Measurements from ENCODE around the gene ZNF500.
"Not testable (repeated sequence)": the region's sequence is repeated elsewhere in the genome, so short reads cannot be mapped to it uniquely, and the experiment has no call there.

The ZNF500 gene

GRCh38 chr16:4787068-4787467 lies 20.1 kb upstream of the ZNF500 start:
- no peak overlapping the region for H3K27ac ChIP-seq (ENCODE audit: poor library complexity, severe bottlenecking)
- H3K9me3 ChIP-seq (ENCODE audit: severe bottlenecking), result no peaks in the 10 kb centered on the region
- TF ChIP-seq CTCF (IDR thresholded peaks at IDR 0.05; ENCODE audit: poor library complexity, severe bottlenecking), result no peak
- H3K27me3 ChIP-seq (ENCODE audit: insufficient read depth, poor library complexity, severe bottlenecking), result no peaks in the 10 kb centered on the region
- H3K4me1 ChIP-seq (ENCODE audit: insufficient read depth, poor library complexity, severe bottlenecking), result no peaks in the 10 kb centered on the region
- H3K4me3 ChIP-seq (ENCODE audit: severe bottlenecking), result no peak overlapping the region
- no peaks in the 10 kb centered on the region for H3K36me3 ChIP-seq (ENCODE audit: low read depth)
- no peak for DNase-seq (ENCODE audit: low spot score)
- no peak for ATAC-seq (ENCODE audit: low read depth)

- Histone ChIP-seq H3K27me3 (ENCODE audit: insufficient read depth, poor library complexity, severe bottlenecking) (no peaks in the 10 kb centered on the region), H3K9me3 (ENCODE audit: severe bottlenecking) (no peaks in the 10 kb centered on the region), H3K36me3 (ENCODE audit: low read depth) (no peaks in the 10 kb centered on the region), H3K4me3 (ENCODE audit: severe bottlenecking) (no peak overlapping the region), H3K4me1 (ENCODE audit: insufficient read depth, poor library complexity, severe bottlenecking) (no peaks in the 10 kb centered on the region), H3K27ac (ENCODE audit: poor library complexity, severe bottlenecking) (no peak overlapping the region)
- no peak for TF ChIP-seq CTCF (IDR thresholded peaks at IDR 0.05; ENCODE audit: poor library complexity, severe bottlenecking)
- no peak for DNase-seq (ENCODE audit: low spot score)
- no peak for ATAC-seq (ENCODE audit: low read depth)
Measured at GRCh38 chr16:4785758-4786433, 18.9 kb upstream of the ZNF500 start.

GRCh38 chr16:4784444-4784987 lies 17.6 kb upstream of the ZNF500 start:
- ATAC-seq (ENCODE audit: low read depth); H3K27me3 ChIP-seq (ENCODE audit: insufficient read depth, poor library complexity, severe bottlenecking); H3K27ac ChIP-seq (ENCODE audit: poor library complexity, severe bottlenecking); H3K9me3 ChIP-seq (ENCODE audit: severe bottlenecking); H3K4me1 ChIP-seq (ENCODE audit: insufficient read depth, poor library complexity, severe bottlenecking); H3K36me3 ChIP-seq (ENCODE audit: low read depth); H3K4me3 ChIP-seq (ENCODE audit: severe bottlenecking); DNase-seq (ENCODE audit: low spot score): not testable (repeated sequence)

GRCh38 chr16:4783951-4784336 lies 17.0 kb upstream of the ZNF500 start:
- DNase-seq (ENCODE audit: low spot score) (no peak), ATAC-seq (ENCODE audit: low read depth) (no peak)
- Histone ChIP-seq H3K36me3 (ENCODE audit: low read depth) (no peaks in the 10 kb centered on the region), H3K4me1 (ENCODE audit: insufficient read depth, poor library complexity, severe bottlenecking) (no peaks in the 10 kb centered on the region), H3K4me3 (ENCODE audit: severe bottlenecking) (no peak overlapping the region), H3K27me3 (ENCODE audit: insufficient read depth, poor library complexity, severe bottlenecking) (no peaks in the 10 kb centered on the region), H3K27ac (ENCODE audit: poor library complexity, severe bottlenecking) (no peak overlapping the region), H3K9me3 (ENCODE audit: severe bottlenecking) (no peaks in the 10 kb centered on the region)
- no peak for TF ChIP-seq CTCF (IDR thresholded peaks at IDR 0.05; ENCODE audit: poor library complexity, severe bottlenecking)

GRCh38 chr16:4783251-4783950 lies 16.4 kb upstream of the ZNF500 start:
- Histone ChIP-seq H3K27ac (ENCODE audit: poor library complexity, severe bottlenecking) (no peak overlapping the region), H3K27me3 (ENCODE audit: insufficient read depth, poor library complexity, severe bottlenecking) (no peaks in the 10 kb centered on the region), H3K36me3 (ENCODE audit: low read depth) (no peaks in the 10 kb centered on the region), H3K9me3 (ENCODE audit: severe bottlenecking) (no peaks in the 10 kb centered on the region), H3K4me1 (ENCODE audit: insufficient read depth, poor library complexity, severe bottlenecking) (no peaks in the 10 kb centered on the region), H3K4me3 (ENCODE audit: severe bottlenecking) (no peak overlapping the region)
- ATAC-seq (ENCODE audit: low read depth) (no peak), DNase-seq (ENCODE audit: low spot score) (no peak)
- TF ChIP-seq CTCF (IDR thresholded peaks at IDR 0.05; ENCODE audit: poor library complexity, severe bottlenecking), result no peak
